Neural progenitor cell (in vitro differentiated cells): ENCODE measurements around the gene CTIF.

Experiments used
- CTCF ChIP-seq: fragments of 200-600 bp; sonication (generic); IDR thresholded peaks from 2 replicates; pipeline ENCODE4 v1.5.1; 2017; ENCODE audit warnings: antibody characterized with exemption, mild to moderate bottlenecking
- EZH2 ChIP-seq: fragments of 200-600 bp; sonication (generic); IDR thresholded peaks from 2 replicates; pipeline ENCODE4 v1.6.1; 2017; ENCODE audit warnings: antibody characterized with exemption, mild to moderate bottlenecking, moderate library complexity
- EZH2phosphoT487 ChIP-seq: fragments of 200-600 bp; sonication (generic); IDR thresholded peaks from 2 replicates; pipeline ENCODE4 v1.6.1; 2017; ENCODE audit warnings: antibody characterized with exemption

DNA sequence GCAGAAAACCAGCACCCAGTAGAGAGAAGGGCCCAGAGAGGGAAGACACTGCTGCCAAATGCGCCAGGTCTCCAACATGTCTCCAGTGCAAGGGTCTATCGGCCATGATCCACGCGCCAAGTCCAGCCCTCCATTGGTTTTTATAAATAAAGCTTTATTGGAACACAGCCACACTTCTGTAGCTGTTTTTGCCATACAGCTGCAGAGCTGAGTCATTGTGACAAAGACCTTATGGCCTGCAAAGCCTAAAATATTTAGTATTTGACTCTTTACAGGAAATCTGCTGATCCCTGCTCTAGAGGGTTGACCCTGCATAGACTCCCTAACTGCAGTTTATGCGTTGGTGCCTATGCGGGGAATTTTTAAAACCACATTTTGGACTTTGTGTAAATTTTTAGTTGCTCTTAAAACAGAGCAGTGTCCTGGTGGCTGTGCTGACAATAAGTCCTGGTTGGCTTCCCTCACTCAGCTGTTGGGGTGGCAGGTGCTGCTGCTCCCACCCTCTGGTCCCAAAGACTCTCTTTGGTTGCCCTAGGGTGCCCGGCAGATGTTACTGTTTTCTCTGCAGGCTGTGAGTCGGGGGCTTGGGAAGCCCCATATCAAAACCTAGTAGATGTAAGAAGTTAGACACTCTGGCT lies 154.9 kb downstream of the CTIF start:
- TF ChIP-seq CTCF (no peak), EZH2 (no peak), EZH2phosphoT487 (no peak)
